Neural crest cell (in vitro differentiated cells): ENCODE measurements around the gene E2F8. TPM values are rescaled to one million over a fixed set of nuclear protein-coding genes. Genes with fewer than 3 reads are reported as not detected.
A peak's percentile ranks its signal among the peaks of the same experiment; 100 is the strongest.

Experiments
- DNase-seq: peaks from one replicate; pipeline ENCODE4 v3.0.0; 2021; ENCODE audit warnings: low read depth, mixed read lengths, low spot score
- H3K27ac Mint-ChIP-seq: one replicate; pipeline ENCODE4 v1.8.0; 2021; ENCODE audit warnings: mild to moderate bottlenecking, mixed read lengths; ENCODE audit not compliant: unreplicated experiment
- H3K27me3 Mint-ChIP-seq: 2 replicates; pipeline ENCODE4 v1.8.0; 2021; ENCODE audit warnings: low read depth, mild to moderate bottlenecking, mixed read lengths
- H3K36me3 Mint-ChIP-seq: 2 replicates; pipeline ENCODE4 v1.8.0; 2021; ENCODE audit warnings: low read depth, mild to moderate bottlenecking, mixed read lengths
- H3K4me1 Mint-ChIP-seq: 2 replicates; pipeline ENCODE4 v1.8.0; 2021; ENCODE audit warnings: mixed read lengths
- H3K4me3 Mint-ChIP-seq: one replicate; pipeline ENCODE4 v1.8.0; 2021; ENCODE audit warnings: mild to moderate bottlenecking, mixed read lengths
- H3K9me3 Mint-ChIP-seq: 2 replicates; pipeline ENCODE4 v1.8.0; 2021; ENCODE audit warnings: mixed read lengths
- long read RNA-seq: library from polyadenylated mRNA; unstranded; transcript quantifications from one replicate; pipeline ENCODE4 v2.0.0, GENCODE V29; 2020
- total RNA-seq: library from RNA; stranded (reverse); gene quantifications from 2 replicates; pipeline ENCODE4 v1.2.1, GENCODE V29; 2021
- TF ChIP-seq, protein P1 (sequence below): fragments of 200-600 bp; sonication (generic); conservative IDR thresholded peaks from 2 replicates; pipeline ENCODE4 v1.5.0; 2021; ENCODE audit warnings: antibody characterized with exemption, mild to moderate bottlenecking

Gene E2F8
- 11.3 and 11.5 TPM in 2 replicates for total RNA-seq
- long read RNA-seq, partial matches to known transcripts, result 7 of 8 reads
- long read RNA-seq, other reads (novel, unspliced or antisense), result 1 of 8 reads

DNA sequence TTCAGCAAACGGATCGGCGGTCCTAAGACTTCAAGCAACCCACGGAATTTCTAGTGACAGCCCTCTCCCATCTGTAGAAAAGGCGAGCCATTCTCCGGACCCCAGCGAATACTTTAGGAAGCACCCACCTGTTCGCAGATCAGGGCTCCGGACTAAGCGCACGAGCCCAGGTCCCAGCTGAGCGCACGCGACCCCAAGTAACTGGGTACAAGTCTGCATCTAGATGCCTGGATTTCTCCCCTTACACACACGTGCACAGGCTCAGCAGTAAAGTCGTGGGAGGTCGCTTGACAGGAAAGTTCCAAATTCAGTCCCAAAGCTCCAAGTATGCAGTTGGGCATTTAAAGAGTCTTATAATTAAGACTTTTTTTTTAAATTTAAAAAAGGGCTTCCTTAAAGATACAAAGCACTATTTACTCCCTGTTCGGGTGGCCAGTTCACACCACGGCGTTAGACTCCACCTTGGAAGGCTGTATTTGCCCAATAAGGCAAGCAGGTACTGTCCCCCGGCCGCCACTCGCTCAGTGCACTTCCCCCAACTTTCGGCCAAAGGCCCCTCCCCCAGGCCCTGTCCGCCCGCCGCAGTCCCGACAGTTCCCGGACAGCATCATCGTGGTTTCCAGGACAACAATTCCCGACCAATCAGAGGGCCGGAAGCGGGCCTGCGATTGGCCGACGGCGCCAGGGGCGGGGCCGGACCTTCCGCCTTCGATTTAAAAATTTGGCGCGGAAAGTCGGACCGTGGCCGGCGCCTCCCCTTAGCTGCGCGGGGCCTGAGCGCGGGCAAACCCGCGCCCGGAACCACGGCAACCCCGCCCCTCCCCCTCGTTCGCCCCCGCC lies at the start of gene E2F8:
E2F8 (minus strand) TSS at position 526 of the 840 bp plus-strand sequence. CDS start 824 bp downstream, outside the sequence.
- Mint-ChIP-seq H3K27ac (peak within 1 kb of the TSS; percentile 73), H3K9me3 (no peaks in the 10 kb centered on the region), H3K4me3 (peak within 1 kb of the TSS; percentile 95), H3K36me3 (peaks cover 6% of the 10 kb centered on the region), H3K4me1 (peaks cover 25% of the 10 kb centered on the region), H3K27me3 (peaks cover 52% of the 10 kb centered on the region)
- TF ChIP-seq, protein P1, sequence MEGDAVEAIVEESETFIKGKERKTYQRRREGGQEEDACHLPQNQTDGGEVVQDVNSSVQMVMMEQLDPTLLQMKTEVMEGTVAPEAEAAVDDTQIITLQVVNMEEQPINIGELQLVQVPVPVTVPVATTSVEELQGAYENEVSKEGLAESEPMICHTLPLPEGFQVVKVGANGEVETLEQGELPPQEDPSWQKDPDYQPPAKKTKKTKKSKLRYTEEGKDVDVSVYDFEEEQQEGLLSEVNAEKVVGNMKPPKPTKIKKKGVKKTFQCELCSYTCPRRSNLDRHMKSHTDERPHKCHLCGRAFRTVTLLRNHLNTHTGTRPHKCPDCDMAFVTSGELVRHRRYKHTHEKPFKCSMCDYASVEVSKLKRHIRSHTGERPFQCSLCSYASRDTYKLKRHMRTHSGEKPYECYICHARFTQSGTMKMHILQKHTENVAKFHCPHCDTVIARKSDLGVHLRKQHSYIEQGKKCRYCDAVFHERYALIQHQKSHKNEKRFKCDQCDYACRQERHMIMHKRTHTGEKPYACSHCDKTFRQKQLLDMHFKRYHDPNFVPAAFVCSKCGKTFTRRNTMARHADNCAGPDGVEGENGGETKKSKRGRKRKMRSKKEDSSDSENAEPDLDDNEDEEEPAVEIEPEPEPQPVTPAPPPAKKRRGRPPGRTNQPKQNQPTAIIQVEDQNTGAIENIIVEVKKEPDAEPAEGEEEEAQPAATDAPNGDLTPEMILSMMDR, result no peak
- peak; percentile 93 for DNase-seq

- no peaks in the 10 kb centered on the region for H3K9me3 Mint-ChIP-seq
- no peak overlapping the region for H3K4me3 Mint-ChIP-seq
- DNase-seq, result no peak
- no peaks in the 10 kb centered on the region for H3K36me3 Mint-ChIP-seq
- H3K27ac Mint-ChIP-seq, result no peak overlapping the region
- H3K27me3 Mint-ChIP-seq, result peaks cover 5% of the 10 kb centered on the region
- H3K4me1 Mint-ChIP-seq, result no peaks in the 10 kb centered on the region
- TF ChIP-seq, protein P1, result no peak
These were observed 49.6 kb upstream of the E2F8 start for GRCh38 chr11:19290356-19290755.

DNA sequence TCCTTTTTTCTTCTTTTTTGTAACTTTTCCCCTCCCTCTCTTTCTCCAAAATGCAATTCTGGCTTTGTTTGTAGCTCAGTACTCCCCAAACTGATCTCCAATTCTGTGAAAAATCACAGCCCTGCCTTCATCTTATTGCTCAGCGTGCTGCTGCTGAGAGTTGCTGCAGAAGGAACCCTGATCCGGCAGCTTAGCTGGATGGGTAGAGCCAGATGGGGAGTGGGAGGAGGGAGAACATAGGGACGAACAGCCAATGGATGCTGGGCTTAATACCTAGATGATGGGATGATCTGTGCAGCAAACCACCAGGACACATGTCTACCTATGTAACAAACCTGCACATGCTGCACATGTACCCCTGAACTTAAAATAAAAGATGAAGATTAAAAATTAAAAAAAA lies 47.5 kb upstream of the E2F8 start:
- H3K27ac Mint-ChIP-seq, result no peak overlapping the region
- no peaks in the 10 kb centered on the region for H3K36me3 Mint-ChIP-seq
- no peak for DNase-seq
- TF ChIP-seq, protein P1, result no peak
- H3K27me3 Mint-ChIP-seq, result peaks cover 5% of the 10 kb centered on the region
- peaks cover 8% of the 10 kb centered on the region for H3K4me1 Mint-ChIP-seq
- no peak overlapping the region for H3K4me3 Mint-ChIP-seq
- no peaks in the 10 kb centered on the region for H3K9me3 Mint-ChIP-seq

DNA sequence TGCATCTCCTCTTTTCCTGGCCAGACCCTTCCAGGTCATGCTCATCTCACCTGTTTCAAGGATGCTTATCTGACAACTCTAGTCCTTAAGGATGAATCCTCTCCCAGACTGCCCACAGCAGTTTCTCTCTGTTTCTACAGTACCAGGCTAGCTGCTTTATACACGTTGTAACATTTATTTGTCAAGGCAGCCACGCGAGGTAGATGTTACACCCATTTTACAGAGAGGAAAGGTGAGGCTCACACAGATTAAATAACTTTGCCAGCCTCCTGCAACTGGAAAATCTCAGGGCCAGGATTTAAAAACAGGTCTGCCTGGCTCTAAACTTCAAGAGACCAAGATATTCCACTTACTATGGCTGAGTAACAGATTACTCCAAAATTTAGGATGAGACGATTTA lies 45.7 kb upstream of the E2F8 start:
- DNase-seq, result no peak
- no peaks in the 10 kb centered on the region for H3K9me3 Mint-ChIP-seq
- H3K27me3 Mint-ChIP-seq, result peaks cover 5% of the 10 kb centered on the region
- H3K36me3 Mint-ChIP-seq, result no peaks in the 10 kb centered on the region
- no peak overlapping the region for H3K4me3 Mint-ChIP-seq
- H3K27ac Mint-ChIP-seq, result no peak overlapping the region
- TF ChIP-seq, protein P1, result no peak
- H3K4me1 Mint-ChIP-seq, result peaks cover 8% of the 10 kb centered on the region

- TF ChIP-seq, protein P1, result no peak
- peaks cover 3% of the 10 kb centered on the region for H3K27me3 Mint-ChIP-seq
- peak overlapping the region; percentile 47 for H3K27ac Mint-ChIP-seq
- no peak for DNase-seq
- H3K4me3 Mint-ChIP-seq, result no peak overlapping the region
- peaks cover 8% of the 10 kb centered on the region for H3K4me1 Mint-ChIP-seq
- no peaks in the 10 kb centered on the region for H3K9me3 Mint-ChIP-seq
- H3K36me3 Mint-ChIP-seq, result no peaks in the 10 kb centered on the region
These were observed 44.1 kb upstream of the E2F8 start for GRCh38 chr11:19284881-19285280.
